Panc1 (cell line): ENCODE measurements around the gene BBS5. TPM values are rescaled to one million over a fixed set of nuclear protein-coding genes. Genes with fewer than 3 reads are reported as not detected.

ENCODE experiments used
- ATAC-seq: fragments of 200-7000 bp; cut with Tn5 transposase; 2 replicates; pipeline ENCODE4 v1.9.1; 2020; ENCODE audit warnings: mild to moderate bottlenecking, moderate library complexity
- BruUV-seq: library from RNA; stranded (reverse); fragments of 400-500 nt; replicated peaks from 2 replicates; lab custom pipeline; 2021; lab: Mats Ljungman, UMichigan
- CTCF ChIA-PET: fragments of 300-600 bp; sonication (Branson Sonifier 250); formaldehyde crosslinking; loops from one replicate; lab custom pipeline; 2022; ENCODE audit warnings: antibody characterized with exemption; lab: Charles Lee
- POLR2A ChIA-PET: fragments of 300-600 bp; sonication (Branson Sonifier 250); formaldehyde crosslinking; loops from one replicate; lab custom pipeline; 2022; ENCODE audit warnings: antibody characterized with exemption; lab: Charles Lee
- DNase-seq: peaks from one replicate; pipeline ENCODE4 v3.0.0-alpha.2; 2010; ENCODE audit warnings: low read depth, low spot score
- H3K27ac ChIP-seq: 2 replicates; pipeline ENCODE4 v1.5.1; 2011; ENCODE audit warnings: mild to moderate bottlenecking, low read length, inconsistent platforms
- H3K27me3 ChIP-seq: fragments of 200-500 bp; sonication (Bioruptor generic); 2 replicates; pipeline ENCODE4 v1.6.0; 2014; ENCODE audit warnings: low read length, inconsistent platforms; ENCODE audit not compliant: control insufficient read depth, insufficient read depth
- H3K36me3 ChIP-seq: fragments of 200-500 bp; sonication (Bioruptor generic); 2 replicates; pipeline ENCODE4 v1.5.1; 2014; ENCODE audit warnings: inconsistent platforms, mild to moderate bottlenecking, low read length, moderate library complexity; ENCODE audit not compliant: control insufficient read depth, insufficient read depth
- H3K4me1 ChIP-seq: 2 replicates; pipeline ENCODE4 v1.5.1; 2011; ENCODE audit warnings: inconsistent platforms, mild to moderate bottlenecking, low read length, moderate library complexity; ENCODE audit not compliant: control insufficient read depth, insufficient read depth
- H3K4me3 ChIP-seq, 2 experiments: 2 replicates each; pipeline ENCODE4 v1.5.1; 2011 to 2012; ENCODE audit warnings: low read depth in 2 of 2, low read length in 2 of 2, mild to moderate bottlenecking in 2 of 2, inconsistent platforms in 1 of 2, moderate library complexity in 1 of 2
- H3K9me3 ChIP-seq: fragments of 200-500 bp; sonication (Bioruptor generic); 2 replicates; pipeline ENCODE4 v1.5.1; 2014; ENCODE audit warnings: low read depth, mild to moderate bottlenecking, inconsistent platforms, low read length, moderate library complexity; ENCODE audit not compliant: control insufficient read depth, insufficient read depth
- CTCF ChIP-seq: fragments of 450-650 bp; IDR thresholded peaks from 2 replicates; pipeline ENCODE4 v1.5.1; 2017; ENCODE audit warnings: mild to moderate bottlenecking
- POLR2AphosphoS5 ChIP-seq: IDR thresholded peaks from 2 replicates; pipeline ENCODE4 v1.6.1; 2012; ENCODE audit warnings: mild to moderate bottlenecking, low read depth, low read length, moderate library complexity
- REST ChIP-seq, 2 experiments: IDR thresholded peaks; 2 replicates each; pipeline ENCODE4 v1.6.1; 2011 to 2012; ENCODE audit warnings: low read depth in 2 of 2, control low read depth in 1 of 2, low read length in 1 of 2, mild to moderate bottlenecking in 1 of 2, moderate library complexity in 1 of 2; ENCODE audit not compliant: insufficient read depth in 1 of 2
- SIN3A ChIP-seq: IDR thresholded peaks from 2 replicates; pipeline ENCODE4 v1.6.1; 2012; ENCODE audit warnings: low read depth, mild to moderate bottlenecking, low read length, moderate library complexity, borderline replicate concordance; ENCODE audit not compliant: insufficient read depth
- TCF7L2 ChIP-seq: IDR thresholded peaks from 2 replicates; pipeline ENCODE4 v1.6.1; 2011; ENCODE audit warnings: mild to moderate bottlenecking, low read depth, low read length, inconsistent platforms
- in situ Hi-C: cut with HindIII; loops from 2 replicates; pipeline ENCODE4 v1.10.0; 2016; ENCODE audit warnings: low sequenced_read_pairs, low pct_unique_long_range_greater_than_20kb
- intact Hi-C: fragments of 100-400 bp; cut with micrococcal nuclease; formaldehyde crosslinking; loops from one replicate; pipeline ENCODE4 v1.10.0; 2022; ENCODE audit not compliant: unreplicated experiment
- total RNA-seq: library from RNA; stranded (reverse); gene quantifications from one replicate; pipeline ENCODE4 v1.2.1, GENCODE V29; 2021; ENCODE audit not compliant: unreplicated experiment

BBS5 gene
- total RNA-seq, 1 experiment from 2014 or later: 7.5 TPM

GRCh38 chr2:169509955-169510354 is 30.7 kb downstream of the BBS5 start:
- H3K27ac ChIP-seq: peak overlapping the region; percentile 57
- intact Hi-C loops: no loop called here
- POLR2A ChIA-PET: no interaction called here

GRCh38 chr2:169510496-169510895 is 31.2 kb downstream of the BBS5 start:
- in situ Hi-C loops: no loop called here
- H3K27me3 ChIP-seq: no peaks in the 10 kb centered on the region
- no peak overlapping the region for H3K4me3 ChIP-seq
- TF ChIP-seq TCF7L2: no peak
- no peak for TF ChIP-seq POLR2AphosphoS5
- TF ChIP-seq REST (IDR thresholded peaks at IDR 0.05; ENCODE audit: insufficient read depth in 1 of 2, low read depth in 2 of 2, low read length in 1 of 2): no peak
- TF ChIP-seq SIN3A: no peak
- no peak for TF ChIP-seq CTCF
- no TSS peak for BruUV-seq
- POLR2A ChIA-PET: no interaction called here
- peaks cover 13% of the 10 kb centered on the region for H3K4me1 ChIP-seq
- H3K36me3 ChIP-seq: no peaks in the 10 kb centered on the region
- no peak for DNase-seq
- H3K9me3 ChIP-seq: no peaks in the 10 kb centered on the region
- CTCF ChIA-PET: no interaction called here
- no peak for ATAC-seq
- H3K27ac ChIP-seq: no peak overlapping the region
- intact Hi-C loops: no loop called here

More at GRCh38 chr2:169509955-169510354, 30.7 kb downstream of the BBS5 start:
- DNase-seq (no peak), ATAC-seq (no peak)
- H3K9me3 ChIP-seq: no peaks in the 10 kb centered on the region
- in situ Hi-C loops: no loop called here
- BruUV-seq: no TSS peak
- no peak for TF ChIP-seq REST (IDR thresholded peaks at IDR 0.05; ENCODE audit: insufficient read depth in 1 of 2, low read depth in 2 of 2, low read length in 1 of 2)
- TF ChIP-seq CTCF: no peak
- no peaks in the 10 kb centered on the region for H3K27me3 ChIP-seq
- CTCF ChIA-PET: no interaction called here
- no peaks in the 10 kb centered on the region for H3K36me3 ChIP-seq
- no peak overlapping the region for H3K4me3 ChIP-seq
- peaks cover 13% of the 10 kb centered on the region for H3K4me1 ChIP-seq
